ENCODE results near the gene RGMB. TPM values are rescaled to one million over a fixed set of nuclear protein-coding genes. Genes with fewer than 3 reads are reported as not detected.

RGMB gene
- total RNA-seq, 1 donor from 2014 or later = 6.8 TPM

- no peak for DNase-seq (ENCODE audit: low read depth)
- no peak for TF ChIP-seq CTCF (IDR thresholded peaks at IDR 0.05; ENCODE audit: insufficient read depth, low read length, severe bottlenecking)
- H3K4me3 ChIP-seq (ENCODE audit: low read depth, low read length) = no peak overlapping the region
- H3K27me3 ChIP-seq (ENCODE audit: control insufficient read depth, insufficient read depth, low read length) = no peaks in the 10 kb centered on the region
- no peaks in the 10 kb centered on the region for H3K36me3 ChIP-seq (ENCODE audit: control insufficient read depth, insufficient read depth, low read length)
- no peak for FAIRE-seq
Measured at GRCh38 chr5:98810206-98810605, 36.7 kb downstream of the RGMB start.

GRCh38 chr5:98813755-98814154 lies 40.3 kb downstream of the RGMB start:
- FAIRE-seq = no peak
- no peaks in the 10 kb centered on the region for H3K27me3 ChIP-seq (ENCODE audit: control insufficient read depth, insufficient read depth, low read length)
- no peaks in the 10 kb centered on the region for H3K36me3 ChIP-seq (ENCODE audit: control insufficient read depth, insufficient read depth, low read length)
- H3K4me3 ChIP-seq (ENCODE audit: low read depth, low read length) = no peak overlapping the region
- TF ChIP-seq CTCF (IDR thresholded peaks at IDR 0.05; ENCODE audit: insufficient read depth, low read length, severe bottlenecking) = no peak
- no peak for DNase-seq (ENCODE audit: low read depth)

GRCh38 chr5:98816582-98817222 lies 43.2 kb downstream of the RGMB start:
- TF ChIP-seq CTCF (IDR thresholded peaks at IDR 0.05; ENCODE audit: insufficient read depth, low read length, severe bottlenecking) = no peak
- DNase-seq (ENCODE audit: low read depth) = no peak
- FAIRE-seq = no peak
- no peak overlapping the region for H3K4me3 ChIP-seq (ENCODE audit: low read depth, low read length)
- no peaks in the 10 kb centered on the region for H3K36me3 ChIP-seq (ENCODE audit: control insufficient read depth, insufficient read depth, low read length)
- no peaks in the 10 kb centered on the region for H3K27me3 ChIP-seq (ENCODE audit: control insufficient read depth, insufficient read depth, low read length)

GRCh38 chr5:98825582-98826375 lies 52.3 kb downstream of the RGMB start:
- Histone ChIP-seq H3K27me3 (ENCODE audit: control insufficient read depth, insufficient read depth, low read length) (no peaks in the 10 kb centered on the region), H3K36me3 (ENCODE audit: control insufficient read depth, insufficient read depth, low read length) (no peaks in the 10 kb centered on the region), H3K4me3 (ENCODE audit: low read depth, low read length) (no peak overlapping the region)
- DNase-seq (ENCODE audit: low read depth) (no peak), FAIRE-seq (no peak)
- TF ChIP-seq CTCF (IDR thresholded peaks at IDR 0.05; ENCODE audit: insufficient read depth, low read length, severe bottlenecking) = no peak

GRCh38 chr5:98827161-98827560 lies 53.7 kb downstream of the RGMB start:
- no peak overlapping the region for H3K4me3 ChIP-seq (ENCODE audit: low read depth, low read length)
- FAIRE-seq (no peak), DNase-seq (ENCODE audit: low read depth) (peak; percentile 59)
- no peaks in the 10 kb centered on the region for H3K27me3 ChIP-seq (ENCODE audit: control insufficient read depth, insufficient read depth, low read length)
- TF ChIP-seq CTCF (IDR thresholded peaks at IDR 0.05; ENCODE audit: insufficient read depth, low read length, severe bottlenecking) = peak; percentile 33
- H3K36me3 ChIP-seq (ENCODE audit: control insufficient read depth, insufficient read depth, low read length) = no peaks in the 10 kb centered on the region
